Activated CD4-positive, alpha-beta memory T cell treated with anti-CD3 and anti-CD28 coated beads for 36 hours (primary cell): Measurements from ENCODE around the gene RITA1. TPM values are rescaled to one million over a fixed set of nuclear protein-coding genes. Genes with fewer than 3 reads are reported as not detected.

Experiments
- CTCF ChIA-PET: fragments of 350-600 bp; sonication (Branson Sonifier 250); formaldehyde crosslinking; loops from one replicate; lab custom pipeline; 2021; ENCODE audit warnings: antibody characterized with exemption, inconsistent platforms; lab: Charles Lee
- POLR2A ChIA-PET: fragments of 350-600 bp; sonication (Branson Sonifier 250); formaldehyde crosslinking; loops from one replicate; lab custom pipeline; 2021; ENCODE audit warnings: antibody characterized with exemption; lab: Charles Lee
- DNase-seq: peaks from one replicate; pipeline ENCODE4 v3.0.0-alpha.2; 2020
- H3K27ac Mint-ChIP-seq: one replicate; pipeline ENCODE4 v1.8.0; 2021; ENCODE audit warnings: mixed read lengths
- H3K27me3 Mint-ChIP-seq: one replicate; pipeline ENCODE4 v1.8.0; 2021; ENCODE audit warnings: mixed read lengths
- H3K36me3 Mint-ChIP-seq: one replicate; pipeline ENCODE4 v1.8.0; 2021; ENCODE audit warnings: mixed read lengths
- H3K4me1 Mint-ChIP-seq: one replicate; pipeline ENCODE4 v1.8.0; 2021; ENCODE audit warnings: low read depth, mixed read lengths
- H3K4me3 Mint-ChIP-seq: one replicate; pipeline ENCODE4 v1.8.0; 2021; ENCODE audit warnings: mild to moderate bottlenecking, mixed read lengths
- H3K9me3 Mint-ChIP-seq: one replicate; pipeline ENCODE4 v1.8.0; 2021; ENCODE audit warnings: mixed read lengths
- intact Hi-C: fragments of 100-400 bp; cut with micrococcal nuclease; formaldehyde crosslinking; loops from one replicate; pipeline ENCODE4 v1.15.1; 2023
- total RNA-seq, 2 experiments: library from RNA; stranded (reverse); gene quantifications; one replicate each; pipeline ENCODE4 v1.2.3, GENCODE V29; 2021

Gene RITA1
- total RNA-seq, 2 experiments from 2014 or later: 18.7 to 22.0 TPM

GRCh38 chr12:113208041-113208934 is 22.8 kb downstream of the RITA1 start:
- ChIA-PET CTCF (interaction anchor here (0.8 to 1.6 kb wide), 8 partner anchors 9 to 236 kb away, joined by 3 to 7 read pairs (median 4); no protein-coding TSS in a partner anchor), POLR2A (interaction anchor here (0.5 to 5.0 kb wide), 8 partner anchors 14 to 138 kb away, joined by 3 to 38 read pairs (median 4); partner anchors contain the start of genes DDX54, RITA1 and TPCN1)
- DNase-seq: peak; percentile 86
- Mint-ChIP-seq H3K4me3 (peak overlapping the region; percentile 38), H3K9me3 (no peaks in the 10 kb centered on the region), H3K27ac (peak overlapping the region; percentile 91), H3K27me3 (no peaks in the 10 kb centered on the region), H3K36me3 (no peaks in the 10 kb centered on the region), H3K4me1 (peaks cover 50% of the 10 kb centered on the region)
- intact Hi-C loops: loop anchor here (1.0 to 5.0 kb wide), 5 partner anchors 13 to 150 kb away; partner anchors contain the start of genes DDX54, PLBD2, RITA1 and TPCN1

DNA sequence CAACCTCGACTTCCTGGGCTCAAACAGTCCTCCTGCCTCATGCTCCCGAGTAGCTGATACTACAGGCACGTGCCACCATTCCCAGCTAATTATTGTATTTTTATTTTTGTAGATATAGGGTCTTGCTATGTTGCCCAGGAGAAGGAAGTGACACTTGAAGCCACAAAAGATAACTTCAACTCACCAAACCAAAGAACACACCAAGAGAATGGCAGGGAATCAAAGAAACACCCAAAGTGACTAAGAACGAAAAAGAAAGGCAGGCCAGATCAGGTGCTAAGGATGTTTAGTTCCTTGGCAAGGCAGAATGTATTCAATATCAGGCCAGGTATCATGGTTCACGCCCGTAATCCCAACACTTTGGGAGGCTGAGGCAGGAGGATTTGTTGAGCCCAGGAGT is 25.6 kb downstream of the RITA1 start:
- no peak for DNase-seq
- Mint-ChIP-seq H3K27me3 (no peaks in the 10 kb centered on the region), H3K4me3 (no peak overlapping the region), H3K36me3 (no peaks in the 10 kb centered on the region), H3K4me1 (peaks cover 58% of the 10 kb centered on the region), H3K27ac (peak overlapping the region; percentile 53), H3K9me3 (no peaks in the 10 kb centered on the region)
- ChIA-PET POLR2A (interaction anchor here (0.6 to 5.0 kb wide), 2 partner anchors 11 to 26 kb away, joined by 3 to 38 read pairs; partner anchors contain the start of genes DDX54 and TPCN1), CTCF (interaction anchor here (0.6 kb wide), 1 partner anchor 19 kb away, joined by 4 read pairs; no protein-coding TSS in a partner anchor)
- intact Hi-C loops: no loop called here

GRCh38 chr12:113214895-113215400 is 29.4 kb downstream of the RITA1 start:
- Mint-ChIP-seq H3K4me3 (no peak overlapping the region), H3K4me1 (peaks cover 35% of the 10 kb centered on the region), H3K27ac (peak overlapping the region; percentile 44), H3K9me3 (no peaks in the 10 kb centered on the region), H3K36me3 (no peaks in the 10 kb centered on the region), H3K27me3 (no peaks in the 10 kb centered on the region)
- intact Hi-C loops: no loop called here
- peak; percentile 34 for DNase-seq
- ChIA-PET CTCF (no interaction called here), POLR2A (no interaction called here)

DNA sequence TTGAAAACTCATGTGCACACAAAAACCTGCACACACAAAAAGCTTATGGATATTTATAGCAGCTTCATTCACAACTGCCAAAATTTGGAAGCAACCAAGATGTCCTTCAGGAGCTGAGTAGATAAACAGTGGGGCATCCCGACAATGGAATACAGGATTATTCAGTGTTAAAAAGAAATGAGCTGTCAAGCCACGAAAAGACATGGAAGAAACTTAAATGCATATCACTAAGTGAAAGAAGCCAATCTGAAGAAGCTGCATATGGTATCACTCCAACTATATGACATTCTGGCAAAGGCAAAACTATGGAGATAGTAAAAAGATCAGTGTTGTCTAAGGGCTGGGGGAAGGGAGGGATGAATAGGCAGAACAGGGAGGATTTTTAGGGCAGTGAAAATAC is 30.5 kb downstream of the RITA1 start:
- peaks cover 30% of the 10 kb centered on the region for H3K4me1 Mint-ChIP-seq
- H3K9me3 Mint-ChIP-seq: no peaks in the 10 kb centered on the region
- intact Hi-C loops: no loop called here
- POLR2A ChIA-PET: no interaction called here
- H3K36me3 Mint-ChIP-seq: no peaks in the 10 kb centered on the region
- H3K4me3 Mint-ChIP-seq: no peak overlapping the region
- no peak for DNase-seq
- no peaks in the 10 kb centered on the region for H3K27me3 Mint-ChIP-seq
- no peak overlapping the region for H3K27ac Mint-ChIP-seq
- CTCF ChIA-PET: no interaction called here

GRCh38 chr12:113220593-113221180 is 35.2 kb downstream of the RITA1 start:
- H3K9me3 Mint-ChIP-seq: no peaks in the 10 kb centered on the region
- ChIA-PET POLR2A (interaction anchor here (0.9 to 5.8 kb wide), 7 partner anchors 9 to 114 kb away, joined by 3 to 38 read pairs (median 9); partner anchors contain the start of genes DDX54, RITA1 and SLC8B1), CTCF (interaction anchor here (0.6 to 2.2 kb wide), 4 partner anchors 12 to 123 kb away, joined by 3 to 10 read pairs (median 4); no protein-coding TSS in a partner anchor)
- H3K4me1 Mint-ChIP-seq: peaks cover 35% of the 10 kb centered on the region
- peaks cover 2% of the 10 kb centered on the region for H3K36me3 Mint-ChIP-seq
- peak overlapping the region; percentile 93 for H3K4me3 Mint-ChIP-seq
- peak overlapping the region; percentile 95 for H3K27ac Mint-ChIP-seq
- intact Hi-C loops: loop anchor here (1.0 to 5.0 kb wide), 7 partner anchors 10 to 742 kb away; partner anchors contain the start of genes OAS2 and SLC8B1
- no peaks in the 10 kb centered on the region for H3K27me3 Mint-ChIP-seq
- no peak for DNase-seq

- CTCF ChIA-PET: interaction anchor here (0.6 to 2.2 kb wide), 5 partner anchors 11 to 124 kb away, joined by 3 to 10 read pairs (median 4); no protein-coding TSS in a partner anchor
- Mint-ChIP-seq H3K9me3 (no peaks in the 10 kb centered on the region), H3K36me3 (peaks cover 2% of the 10 kb centered on the region), H3K27me3 (no peaks in the 10 kb centered on the region), H3K4me3 (peak within 1 kb of the TSS; percentile 93), H3K4me1 (peaks cover 35% of the 10 kb centered on the region), H3K27ac (peak within 1 kb of the TSS; percentile 95)
- POLR2A ChIA-PET: interaction anchor here (0.5 to 5.8 kb wide), 8 partner anchors 8 to 49 kb away, joined by 3 to 38 read pairs (median 7); partner anchors contain the start of genes DDX54 and RITA1
- intact Hi-C loops: loop anchor here (1.0 to 5.0 kb wide), 7 partner anchors 9 to 741 kb away; partner anchors contain the start of genes OAS2 and SLC8B1
- peak; percentile 100 for DNase-seq
These were observed 35.9 kb downstream of the RITA1 start, which contains the start of gene TPCN1 for GRCh38 chr12:113221181-113221996. TPCN1 (plus strand) TSS chr12:113221464; CDS start chr12:113226853, 5,389 bp downstream.

- intact Hi-C loops: loop anchor here (1.0 to 5.0 kb wide), 9 partner anchors 8 to 740 kb away; partner anchors contain the start of genes OAS2, PLBD2 and SLC8B1
- peak; percentile 35 for DNase-seq
- POLR2A ChIA-PET: interaction anchor here (0.5 to 5.8 kb wide), 7 partner anchors 11 to 48 kb away, joined by 3 to 38 read pairs (median 5); partner anchors contain the start of genes DDX54 and RITA1
These were observed 36.6 kb downstream of the RITA1 start for GRCh38 chr12:113221997-113222729.

DNA sequence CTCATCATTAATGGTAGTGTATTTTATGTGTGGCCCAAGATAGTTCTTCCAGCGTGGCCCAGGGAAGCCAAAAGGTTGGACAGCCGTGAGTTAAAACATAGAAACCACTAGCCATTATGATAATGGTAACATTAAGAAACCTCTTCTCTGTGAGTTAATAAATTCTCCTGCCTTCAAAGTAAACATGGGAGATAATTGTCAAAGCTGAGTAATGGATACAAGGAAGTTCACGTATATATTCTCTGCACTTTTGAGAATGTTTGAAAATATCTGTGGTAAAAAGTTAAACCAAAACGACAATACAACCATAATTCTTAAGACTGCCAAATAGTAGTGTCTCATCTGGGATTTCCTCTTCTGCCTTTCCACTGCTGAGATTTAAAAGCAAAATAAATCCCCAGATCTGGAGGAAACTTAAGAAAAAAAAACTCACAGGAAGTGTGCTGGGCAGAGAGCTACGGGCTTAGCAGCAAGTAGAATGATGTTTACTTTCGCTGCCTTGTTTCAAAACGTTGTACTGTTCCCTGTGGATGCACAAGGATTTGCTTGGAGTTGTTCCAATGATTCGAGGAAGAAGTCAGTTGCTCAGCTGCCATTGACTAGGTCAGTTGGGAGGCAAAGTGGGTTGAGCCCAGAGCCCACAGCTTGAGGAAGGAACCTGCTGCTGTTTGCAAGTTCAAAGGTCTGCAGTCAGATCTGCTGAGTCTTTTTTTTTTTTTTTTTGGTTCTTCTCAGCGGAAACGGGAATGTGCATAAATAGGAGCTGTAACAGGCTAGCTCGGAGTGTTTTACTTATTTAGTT is 37.4 kb downstream of the RITA1 start:
- intact Hi-C loops: loop anchor here (2.0 to 5.0 kb wide), 3 partner anchors 40 to 246 kb away; partner anchors contain the start of genes OAS2 and PLBD2

More at GRCh38 chr12:113221997-113222729, 36.6 kb downstream of the RITA1 start:
- Mint-ChIP-seq H3K27me3 (no peaks in the 10 kb centered on the region), H3K36me3 (peaks cover 2% of the 10 kb centered on the region), H3K4me1 (peaks cover 32% of the 10 kb centered on the region), H3K9me3 (no peaks in the 10 kb centered on the region), H3K4me3 (peak overlapping the region; percentile 93), H3K27ac (peak overlapping the region; percentile 95)
- CTCF ChIA-PET: interaction anchor here (0.7 to 2.2 kb wide), 6 partner anchors 10 to 104 kb away, joined by 3 to 10 read pairs (median 6); no protein-coding TSS in a partner anchor

GRCh38 chr12:113224955-113225354 is 39.4 kb downstream of the RITA1 start:
- intact Hi-C loops: loop anchor here (5.0 kb wide), 1 partner anchor 248 kb away; the partner anchor contains the start of gene OAS2

More for the DNA sequence above, 37.4 kb downstream of the RITA1 start:
- ChIA-PET POLR2A (interaction anchor here (0.8 to 5.8 kb wide), 5 partner anchors 10 to 112 kb away, joined by 5 to 38 read pairs (median 12); partner anchors contain the start of genes DDX54, RITA1 and SLC8B1), CTCF (interaction anchor here (0.8 to 2.2 kb wide), 6 partner anchors 9 to 230 kb away, joined by 3 to 10 read pairs (median 6); no protein-coding TSS in a partner anchor)
- H3K27me3 Mint-ChIP-seq: no peaks in the 10 kb centered on the region
- peak overlapping the region; percentile 95 for H3K27ac Mint-ChIP-seq
- DNase-seq: peak; percentile 26
- H3K36me3 Mint-ChIP-seq: peaks cover 7% of the 10 kb centered on the region
- no peaks in the 10 kb centered on the region for H3K9me3 Mint-ChIP-seq
- H3K4me3 Mint-ChIP-seq: peak overlapping the region; percentile 93
- peaks cover 29% of the 10 kb centered on the region for H3K4me1 Mint-ChIP-seq

More at GRCh38 chr12:113224955-113225354, 39.4 kb downstream of the RITA1 start:
- H3K4me3 Mint-ChIP-seq: no peak overlapping the region
- no peaks in the 10 kb centered on the region for H3K27me3 Mint-ChIP-seq
- H3K27ac Mint-ChIP-seq: no peak overlapping the region
- ChIA-PET POLR2A (interaction anchor here (5.8 kb wide), 1 partner anchor 15 kb away, joined by 38 read pairs; no protein-coding TSS in a partner anchor), CTCF (interaction anchor here (1.5 kb wide), 1 partner anchor 28 kb away, joined by 3 read pairs; no protein-coding TSS in a partner anchor)
- peaks cover 47% of the 10 kb centered on the region for H3K4me1 Mint-ChIP-seq
- peaks cover 20% of the 10 kb centered on the region for H3K36me3 Mint-ChIP-seq
- no peaks in the 10 kb centered on the region for H3K9me3 Mint-ChIP-seq
- DNase-seq: no peak
